GM12873 (cell line): ENCODE measurements around the gene GATA6.

ENCODE experiments used
- TF ChIP-seq, protein P1 (sequence below): IDR thresholded peaks from 2 replicates; pipeline ENCODE4 v1.5.1; 2012; ENCODE audit warnings: low read depth, mild to moderate bottlenecking, moderate library complexity, low read length, control low read depth; ENCODE audit not compliant: insufficient read depth; ENCODE audit errors: missing control alignments

GATA6 gene

DNA sequence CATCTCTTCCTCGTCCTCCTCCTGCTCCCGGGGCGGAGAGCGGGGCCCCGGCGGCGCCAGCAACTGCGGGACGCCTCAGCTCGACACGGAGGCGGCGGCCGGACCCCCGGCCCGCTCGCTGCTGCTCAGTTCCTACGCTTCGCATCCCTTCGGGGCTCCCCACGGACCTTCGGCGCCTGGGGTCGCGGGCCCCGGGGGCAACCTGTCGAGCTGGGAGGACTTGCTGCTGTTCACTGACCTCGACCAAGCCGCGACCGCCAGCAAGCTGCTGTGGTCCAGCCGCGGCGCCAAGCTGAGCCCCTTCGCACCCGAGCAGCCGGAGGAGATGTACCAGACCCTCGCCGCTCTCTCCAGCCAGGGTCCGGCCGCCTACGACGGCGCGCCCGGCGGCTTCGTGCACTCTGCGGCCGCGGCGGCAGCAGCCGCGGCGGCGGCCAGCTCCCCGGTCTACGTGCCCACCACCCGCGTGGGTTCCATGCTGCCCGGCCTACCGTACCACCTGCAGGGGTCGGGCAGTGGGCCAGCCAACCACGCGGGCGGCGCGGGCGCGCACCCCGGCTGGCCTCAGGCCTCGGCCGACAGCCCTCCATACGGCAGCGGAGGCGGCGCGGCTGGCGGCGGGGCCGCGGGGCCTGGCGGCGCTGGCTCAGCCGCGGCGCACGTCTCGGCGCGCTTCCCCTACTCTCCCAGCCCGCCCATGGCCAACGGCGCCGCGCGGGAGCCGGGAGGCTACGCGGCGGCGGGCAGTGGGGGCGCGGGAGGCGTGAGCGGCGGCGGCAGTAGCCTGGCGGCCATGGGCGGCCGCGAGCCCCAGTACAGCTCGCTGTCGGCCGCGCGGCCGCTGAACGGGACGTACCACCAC, 2.1 kb downstream of the GATA6 start:
- TF ChIP-seq, protein P1, sequence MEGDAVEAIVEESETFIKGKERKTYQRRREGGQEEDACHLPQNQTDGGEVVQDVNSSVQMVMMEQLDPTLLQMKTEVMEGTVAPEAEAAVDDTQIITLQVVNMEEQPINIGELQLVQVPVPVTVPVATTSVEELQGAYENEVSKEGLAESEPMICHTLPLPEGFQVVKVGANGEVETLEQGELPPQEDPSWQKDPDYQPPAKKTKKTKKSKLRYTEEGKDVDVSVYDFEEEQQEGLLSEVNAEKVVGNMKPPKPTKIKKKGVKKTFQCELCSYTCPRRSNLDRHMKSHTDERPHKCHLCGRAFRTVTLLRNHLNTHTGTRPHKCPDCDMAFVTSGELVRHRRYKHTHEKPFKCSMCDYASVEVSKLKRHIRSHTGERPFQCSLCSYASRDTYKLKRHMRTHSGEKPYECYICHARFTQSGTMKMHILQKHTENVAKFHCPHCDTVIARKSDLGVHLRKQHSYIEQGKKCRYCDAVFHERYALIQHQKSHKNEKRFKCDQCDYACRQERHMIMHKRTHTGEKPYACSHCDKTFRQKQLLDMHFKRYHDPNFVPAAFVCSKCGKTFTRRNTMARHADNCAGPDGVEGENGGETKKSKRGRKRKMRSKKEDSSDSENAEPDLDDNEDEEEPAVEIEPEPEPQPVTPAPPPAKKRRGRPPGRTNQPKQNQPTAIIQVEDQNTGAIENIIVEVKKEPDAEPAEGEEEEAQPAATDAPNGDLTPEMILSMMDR: no peak

DNA sequence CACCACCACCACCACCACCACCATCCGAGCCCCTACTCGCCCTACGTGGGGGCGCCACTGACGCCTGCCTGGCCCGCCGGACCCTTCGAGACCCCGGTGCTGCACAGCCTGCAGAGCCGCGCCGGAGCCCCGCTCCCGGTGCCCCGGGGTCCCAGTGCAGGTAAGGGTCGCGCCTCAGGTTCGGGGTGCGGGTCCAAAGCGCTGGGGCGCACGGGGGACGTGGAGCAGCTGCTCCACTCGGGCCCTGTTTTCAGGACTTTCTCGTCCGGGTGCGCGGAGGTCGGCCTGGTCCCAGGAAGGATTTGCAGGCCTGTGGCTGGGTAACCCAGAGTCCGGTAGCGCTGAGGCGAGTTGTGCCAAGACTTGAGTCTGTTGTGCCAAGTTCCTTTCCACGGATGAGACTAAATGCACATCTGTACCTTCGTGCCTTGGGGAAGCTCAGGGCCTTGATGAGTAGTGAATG, 2.8 kb downstream of the GATA6 start:
- TF ChIP-seq, protein P1: no peak

DNA sequence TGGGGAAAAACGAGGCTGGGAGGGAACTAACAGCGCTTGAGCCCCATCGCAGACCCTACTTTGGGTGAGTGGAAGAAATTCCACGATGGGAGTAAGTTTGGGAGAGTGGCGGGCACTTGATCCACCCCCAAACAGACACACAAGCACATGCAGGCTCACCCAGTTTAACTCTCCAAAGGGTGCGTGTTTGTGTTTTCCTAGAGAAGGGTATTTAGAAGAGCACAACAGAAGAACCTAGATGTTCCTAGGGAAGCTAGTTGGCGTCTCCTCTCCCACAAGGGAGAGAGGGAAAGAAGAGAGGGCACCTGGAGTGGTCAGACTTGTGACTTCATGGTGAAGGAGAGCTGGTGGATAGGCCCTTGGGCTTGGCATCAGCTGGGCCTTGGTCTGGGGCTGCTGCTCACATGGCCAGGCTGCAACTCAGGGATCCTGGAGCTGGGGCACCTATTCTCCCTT, 3.2 kb downstream of the GATA6 start:
- TF ChIP-seq, protein P1: no peak

DNA sequence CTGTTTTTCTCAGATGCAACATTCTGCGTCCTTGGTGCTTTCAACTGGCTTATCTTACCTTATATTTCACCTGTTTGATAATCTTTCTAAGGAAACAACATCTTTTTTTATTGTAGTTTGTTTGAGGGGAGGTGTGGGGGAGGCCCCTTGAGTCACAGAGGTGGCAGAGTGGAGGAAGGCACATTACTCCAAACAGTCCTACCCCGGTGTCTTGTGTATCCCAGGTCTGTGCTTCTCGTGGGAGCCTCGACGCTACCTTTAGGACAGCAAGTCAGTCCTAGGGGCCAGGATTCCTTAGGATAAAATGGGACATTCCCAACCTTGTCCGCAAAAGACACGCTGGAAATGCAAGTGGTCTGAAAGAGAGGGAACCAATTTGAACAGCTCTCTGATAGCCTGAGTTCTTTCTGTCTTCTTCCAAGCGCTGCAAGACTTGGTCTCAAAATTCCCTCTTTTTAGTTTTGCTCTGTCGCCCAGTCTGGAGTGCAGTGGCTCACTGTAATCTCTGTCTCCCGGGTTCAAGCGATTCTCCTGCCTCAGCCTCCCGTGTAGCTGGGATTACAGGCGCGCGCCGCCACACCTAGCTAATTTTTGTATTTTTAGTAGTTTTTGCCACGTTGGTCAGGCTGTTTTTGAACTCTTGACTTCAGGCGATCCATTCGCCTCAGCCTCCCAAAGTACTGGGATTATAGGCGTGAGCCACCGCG, 4.0 kb downstream of the GATA6 start:
- TF ChIP-seq, protein P1: no peak

DNA sequence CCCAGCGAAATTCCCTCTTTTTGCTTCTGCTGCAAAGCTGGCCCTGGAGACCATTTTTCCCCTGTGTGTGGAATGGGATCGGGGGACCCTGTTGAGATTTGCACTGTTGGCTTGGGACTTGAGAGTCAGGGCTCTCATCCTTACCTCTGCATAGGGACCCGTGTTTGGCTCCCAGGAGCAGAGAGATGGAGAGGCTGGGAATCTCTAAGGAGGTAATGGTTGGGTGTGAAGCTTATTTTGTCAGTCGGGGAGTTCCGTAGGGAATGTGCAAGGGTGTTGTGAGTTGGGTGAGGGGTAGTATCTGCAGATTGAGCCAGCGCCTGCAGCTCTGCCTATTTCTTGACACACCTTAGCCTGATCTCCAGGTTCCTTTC, 4.5 kb downstream of the GATA6 start:
- TF ChIP-seq, protein P1: no peak

DNA sequence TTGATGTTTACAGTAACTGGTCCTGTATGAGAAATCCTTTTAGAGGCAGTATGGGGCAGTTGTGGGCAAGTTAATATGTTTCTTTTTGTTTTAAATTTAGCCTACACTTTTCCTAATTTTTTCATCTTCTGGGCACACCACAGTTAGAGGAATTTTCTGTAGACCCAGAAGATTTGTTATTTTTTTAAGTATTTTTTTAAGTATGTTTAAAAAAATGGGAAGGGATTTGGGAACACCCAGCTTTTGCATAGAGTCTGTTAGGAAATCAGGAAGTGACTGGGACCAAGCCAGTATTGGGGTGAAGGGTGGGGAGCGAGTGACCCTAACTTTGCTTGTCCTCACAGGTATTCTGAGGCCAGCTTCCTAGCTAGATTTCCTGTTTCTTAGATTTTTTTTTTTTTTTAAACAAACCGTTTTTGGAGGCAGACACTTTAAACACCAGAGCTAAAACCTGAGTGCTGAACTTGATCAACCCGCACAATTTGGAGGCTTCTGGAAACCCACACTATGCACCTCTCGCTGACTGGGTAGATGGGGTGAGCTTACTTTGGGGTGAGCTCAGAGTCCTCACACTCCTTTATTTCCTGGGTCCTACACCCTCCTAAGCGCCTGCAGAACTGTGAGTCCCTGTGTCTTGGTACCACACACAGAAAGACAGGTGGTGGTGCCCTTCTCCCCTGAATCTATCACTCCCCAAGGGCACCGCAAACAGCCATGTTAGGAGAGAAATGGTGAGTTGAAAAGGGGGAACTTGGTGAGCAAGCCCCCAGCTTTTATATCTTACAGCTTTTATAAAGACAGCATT, 5.2 kb downstream of the GATA6 start:
- TF ChIP-seq, protein P1: no peak
